Mucosa of stomach (tissue), 1 donor: ENCODE results near the gene PCDHB8.
"Not testable (repeated sequence)": the region's sequence is repeated elsewhere in the genome, so short reads cannot be mapped to it uniquely, and the experiment has no call there.

ENCODE experiments used
- H3K27me3 ChIP-seq: one replicate; pipeline ENCODE4 v1.7.0; 2013; ENCODE audit warnings: mild to moderate bottlenecking, low read length; ENCODE audit not compliant: control insufficient read depth, insufficient read depth
- H3K36me3 ChIP-seq: one replicate; pipeline ENCODE4 v1.7.0; 2013; ENCODE audit warnings: low read length; ENCODE audit not compliant: control insufficient read depth, insufficient read depth
- H3K4me1 ChIP-seq: one replicate; pipeline ENCODE4 v1.7.0; 2013; ENCODE audit warnings: mild to moderate bottlenecking, low read length; ENCODE audit not compliant: control insufficient read depth, insufficient read depth
- H3K4me3 ChIP-seq: one replicate; pipeline ENCODE4 v1.7.0; 2013; ENCODE audit warnings: low read length
- H3K9ac ChIP-seq: one replicate; pipeline ENCODE4 v1.7.0; 2013; ENCODE audit warnings: mild to moderate bottlenecking, low read length, moderate library complexity
- H3K9me3 ChIP-seq: one replicate; pipeline ENCODE4 v1.7.0; 2013; ENCODE audit warnings: mild to moderate bottlenecking, low read length, moderate library complexity; ENCODE audit not compliant: control insufficient read depth
- donor health status: Pancreatic carcinoma.

The PCDHB8 gene

DNA sequence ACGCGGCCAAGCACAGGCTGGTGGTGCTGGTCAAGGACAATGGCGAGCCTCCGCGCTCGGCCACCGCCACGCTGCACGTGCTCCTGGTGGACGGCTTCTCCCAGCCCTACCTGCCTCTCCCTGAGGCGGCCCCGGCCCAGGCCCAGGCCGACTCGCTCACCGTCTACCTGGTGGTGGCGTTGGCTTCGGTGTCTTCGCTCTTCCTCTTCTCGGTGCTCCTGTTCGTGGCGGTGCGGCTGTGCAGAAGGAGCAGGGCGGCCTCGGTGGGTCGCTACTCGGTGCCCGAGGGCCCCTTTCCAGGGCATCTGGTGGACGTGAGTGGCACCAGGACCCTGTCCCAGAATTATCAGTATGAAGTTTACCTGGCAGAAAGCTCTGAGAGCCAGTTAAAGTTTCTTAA lies 19.7 kb upstream of the PCDHB8 start:
- not testable (repeated sequence) for H3K4me3 ChIP-seq, H3K27me3 ChIP-seq, H3K9me3 ChIP-seq, H3K9ac ChIP-seq, H3K36me3 ChIP-seq, H3K4me1 ChIP-seq

DNA sequence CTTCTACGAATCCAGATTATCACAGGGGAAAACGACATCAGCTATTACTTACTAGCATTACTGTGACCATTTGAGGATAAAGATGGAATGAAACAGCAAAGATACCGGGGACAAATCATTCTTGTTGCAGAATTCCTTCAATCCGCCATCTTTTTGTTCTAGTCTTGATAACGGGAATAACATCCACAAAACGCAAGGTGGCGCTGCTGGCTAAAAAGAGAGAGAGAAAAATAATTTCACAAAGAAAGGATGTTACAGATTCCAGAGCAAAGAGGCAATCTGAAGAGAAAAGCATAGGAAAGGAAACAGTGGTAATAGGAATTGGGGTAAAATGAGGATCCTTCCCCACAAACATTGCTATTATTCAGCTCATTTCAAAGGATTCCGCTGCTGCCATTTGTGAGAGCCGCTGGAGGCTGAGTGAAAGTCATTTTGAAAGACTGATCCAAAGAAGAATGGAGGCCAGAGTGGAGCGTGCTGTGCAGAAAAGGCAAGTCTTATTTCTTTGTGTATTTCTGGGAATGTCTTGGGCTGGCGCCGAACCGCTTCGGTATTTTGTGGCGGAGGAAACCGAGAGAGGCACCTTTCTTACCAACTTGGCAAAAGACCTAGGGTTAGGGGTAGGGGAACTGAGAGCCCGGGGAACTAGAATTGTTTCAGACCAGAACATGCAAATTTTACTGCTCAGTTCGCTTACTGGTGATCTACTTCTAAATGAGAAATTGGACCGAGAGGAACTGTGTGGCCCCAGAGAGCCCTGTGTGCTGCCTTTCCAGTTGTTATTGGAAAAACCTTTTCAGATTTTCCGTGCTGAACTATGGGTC lies 5.0 kb upstream of the PCDHB8 start, which contains the start of gene PCDHB7:
Gene PCDHB7, plus strand, starts transcription at position 264 of the 824 bp plus-strand sequence. Its CDS starts 192 bp downstream, at position 456.
- H3K9ac ChIP-seq: no peak within 1 kb of the TSS
- no peaks in the 10 kb centered on the region for H3K36me3 ChIP-seq
- no peak within 1 kb of the TSS for H3K4me3 ChIP-seq
- no peaks in the 10 kb centered on the region for H3K9me3 ChIP-seq
- no peaks in the 10 kb centered on the region for H3K27me3 ChIP-seq
- no peaks in the 10 kb centered on the region for H3K4me1 ChIP-seq

DNA sequence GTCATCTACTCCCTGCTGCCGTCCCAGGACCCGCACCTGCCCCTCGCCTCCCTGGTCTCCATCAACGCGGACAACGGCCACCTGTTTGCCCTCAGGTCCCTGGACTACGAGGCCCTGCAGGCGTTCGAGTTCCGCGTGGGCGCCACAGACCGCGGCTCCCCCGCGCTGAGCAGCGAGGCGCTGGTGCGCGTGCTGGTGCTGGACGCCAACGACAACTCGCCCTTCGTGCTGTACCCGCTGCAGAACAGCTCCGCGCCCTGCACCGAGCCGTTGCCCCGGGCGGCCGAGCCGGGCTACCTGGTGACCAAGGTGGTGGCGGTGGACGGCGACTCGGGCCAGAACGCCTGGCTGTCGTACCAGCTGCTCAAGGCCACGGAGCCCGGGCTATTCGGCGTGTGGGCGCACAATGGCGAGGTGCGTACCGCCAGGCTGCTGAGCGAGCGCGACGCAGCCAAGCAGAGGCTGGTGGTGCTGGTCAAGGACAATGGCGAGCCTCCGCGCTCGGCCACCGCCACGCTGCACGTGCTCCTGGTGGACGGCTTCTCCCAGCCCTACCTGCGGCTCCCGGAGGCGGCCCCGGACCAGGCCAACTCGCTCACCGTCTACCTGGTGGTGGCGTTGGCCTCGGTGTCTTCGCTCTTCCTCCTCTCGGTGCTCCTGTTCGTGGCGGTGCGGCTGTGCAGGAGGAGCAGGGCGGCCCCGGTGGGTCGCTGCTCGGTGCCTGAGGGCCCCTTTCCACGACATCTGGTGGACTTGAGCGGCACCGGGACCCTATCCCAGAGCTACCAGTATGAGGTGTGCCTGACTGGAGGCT lies 3.1 kb upstream of the PCDHB8 start:
- H3K9ac ChIP-seq, H3K36me3 ChIP-seq, H3K27me3 ChIP-seq, H3K4me1 ChIP-seq, H3K4me3 ChIP-seq, H3K9me3 ChIP-seq: not testable (repeated sequence)

DNA sequence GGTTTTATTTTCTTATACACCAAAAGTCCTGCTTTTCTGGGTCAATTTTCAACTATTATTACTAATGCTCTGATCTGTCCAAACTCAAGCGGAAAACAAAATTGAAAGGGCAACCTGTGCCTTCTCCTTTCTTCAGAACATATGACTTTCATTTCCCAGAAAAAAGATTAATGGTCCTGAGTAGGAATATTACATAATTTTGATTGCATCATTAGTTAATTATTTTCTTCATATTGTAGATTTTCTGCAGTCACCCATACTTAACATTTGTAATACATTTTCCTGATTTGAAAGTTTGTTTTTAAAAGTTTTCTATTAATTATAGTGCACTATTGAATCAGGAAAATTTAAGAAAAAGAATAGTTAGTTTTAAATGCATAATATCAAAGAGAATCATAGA lies 1.7 kb upstream of the PCDHB8 start:
- H3K9me3 ChIP-seq: peaks cover 4% of the 10 kb centered on the region
- H3K27me3 ChIP-seq: no peaks in the 10 kb centered on the region
- H3K36me3 ChIP-seq: no peaks in the 10 kb centered on the region
- H3K4me3 ChIP-seq: no peak overlapping the region
- no peak overlapping the region for H3K9ac ChIP-seq
- H3K4me1 ChIP-seq: no peaks in the 10 kb centered on the region

DNA sequence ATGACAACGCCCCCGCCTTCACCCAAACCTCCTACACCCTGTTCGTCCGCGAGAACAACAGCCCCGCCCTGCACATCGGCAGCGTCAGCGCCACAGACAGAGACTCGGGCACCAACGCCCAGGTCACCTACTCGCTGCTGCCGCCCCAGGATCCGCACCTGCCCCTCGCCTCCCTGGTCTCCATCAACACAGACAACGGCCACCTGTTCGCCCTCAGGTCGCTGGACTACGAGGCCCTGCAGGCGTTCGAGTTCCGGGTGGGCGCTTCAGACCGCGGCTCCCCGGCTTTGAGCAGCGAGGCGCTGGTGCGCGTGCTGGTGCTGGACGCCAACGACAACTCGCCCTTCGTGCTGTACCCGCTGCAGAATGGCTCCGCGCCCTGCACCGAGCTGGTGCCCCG lies 1.8 kb downstream of the PCDHB8 start:
- H3K9ac ChIP-seq, H3K9me3 ChIP-seq, H3K4me1 ChIP-seq, H3K4me3 ChIP-seq, H3K36me3 ChIP-seq, H3K27me3 ChIP-seq: not testable (repeated sequence)

DNA sequence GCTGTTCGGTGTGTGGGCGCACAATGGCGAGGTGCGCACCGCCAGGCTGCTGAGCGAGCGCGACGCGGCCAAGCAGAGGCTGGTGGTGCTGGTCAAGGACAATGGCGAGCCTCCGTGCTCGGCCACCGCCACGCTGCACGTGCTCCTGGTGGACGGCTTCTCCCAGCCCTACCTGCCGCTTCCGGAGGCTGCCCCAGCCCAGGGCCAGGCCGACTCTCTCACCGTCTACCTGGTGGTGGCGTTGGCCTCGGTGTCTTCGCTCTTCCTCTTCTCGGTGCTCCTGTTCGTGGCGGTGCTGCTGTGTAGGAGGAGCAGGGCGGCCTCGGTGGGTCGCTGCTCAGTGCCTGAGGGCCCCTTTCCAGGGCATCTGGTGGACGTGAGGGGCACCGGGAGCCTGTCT lies 2.3 kb downstream of the PCDHB8 start:
- H3K36me3 ChIP-seq, H3K4me3 ChIP-seq, H3K4me1 ChIP-seq, H3K9me3 ChIP-seq, H3K27me3 ChIP-seq, H3K9ac ChIP-seq: not testable (repeated sequence)

DNA sequence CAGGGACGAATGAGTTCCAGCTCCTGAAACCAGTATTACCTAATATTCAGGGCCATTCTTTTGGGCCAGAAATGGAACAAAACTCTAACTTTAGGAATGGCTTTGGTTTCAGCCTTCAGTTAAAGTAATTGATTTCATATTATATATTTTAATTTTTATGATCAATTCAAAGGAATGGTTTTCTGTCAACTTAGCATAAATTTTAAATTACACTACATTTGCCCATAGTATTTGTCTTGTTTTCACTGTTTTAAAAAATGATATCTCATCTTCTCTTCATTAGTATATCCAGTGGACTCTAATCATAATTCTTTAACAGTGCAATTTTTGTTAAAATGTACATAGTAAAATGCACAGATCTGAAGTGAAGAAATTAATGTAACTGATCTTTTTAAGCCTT lies 2.7 kb downstream of the PCDHB8 start:
- no peak overlapping the region for H3K4me3 ChIP-seq
- peaks cover 4% of the 10 kb centered on the region for H3K9me3 ChIP-seq
- H3K27me3 ChIP-seq: no peaks in the 10 kb centered on the region
- no peaks in the 10 kb centered on the region for H3K36me3 ChIP-seq
- no peaks in the 10 kb centered on the region for H3K4me1 ChIP-seq
- no peak overlapping the region for H3K9ac ChIP-seq

DNA sequence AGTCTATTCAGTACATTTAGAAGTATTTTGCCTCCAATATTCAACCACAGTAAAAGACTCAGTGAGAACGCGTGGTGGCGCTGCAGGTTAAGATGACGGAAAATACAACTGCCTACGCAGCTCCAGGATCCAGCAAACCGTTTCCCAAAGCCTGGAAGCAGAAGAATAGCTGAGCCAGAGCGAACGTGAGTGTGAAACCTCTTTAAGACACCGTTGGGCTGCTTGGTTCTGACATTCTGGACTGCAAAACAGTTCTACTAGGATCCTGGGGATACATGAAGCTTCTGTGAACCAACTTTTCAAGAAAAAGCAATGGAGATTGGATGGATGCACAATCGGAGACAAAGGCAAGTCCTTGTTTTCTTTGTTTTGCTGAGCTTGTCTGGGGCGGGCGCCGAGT lies 4.7 kb downstream of the PCDHB8 start, which contains the start of gene PCDHB16:
Gene PCDHB16, plus strand, starts transcription at position 140 of the 400 bp plus-strand sequence. Its CDS starts 173 bp downstream, at position 313.
- Histone ChIP-seq H3K27me3 (no peaks in the 10 kb centered on the region), H3K36me3 (no peaks in the 10 kb centered on the region), H3K9ac (no peak within 1 kb of the TSS), H3K9me3 (peaks cover 4% of the 10 kb centered on the region), H3K4me3 (no peak within 1 kb of the TSS), H3K4me1 (no peaks in the 10 kb centered on the region)

DNA sequence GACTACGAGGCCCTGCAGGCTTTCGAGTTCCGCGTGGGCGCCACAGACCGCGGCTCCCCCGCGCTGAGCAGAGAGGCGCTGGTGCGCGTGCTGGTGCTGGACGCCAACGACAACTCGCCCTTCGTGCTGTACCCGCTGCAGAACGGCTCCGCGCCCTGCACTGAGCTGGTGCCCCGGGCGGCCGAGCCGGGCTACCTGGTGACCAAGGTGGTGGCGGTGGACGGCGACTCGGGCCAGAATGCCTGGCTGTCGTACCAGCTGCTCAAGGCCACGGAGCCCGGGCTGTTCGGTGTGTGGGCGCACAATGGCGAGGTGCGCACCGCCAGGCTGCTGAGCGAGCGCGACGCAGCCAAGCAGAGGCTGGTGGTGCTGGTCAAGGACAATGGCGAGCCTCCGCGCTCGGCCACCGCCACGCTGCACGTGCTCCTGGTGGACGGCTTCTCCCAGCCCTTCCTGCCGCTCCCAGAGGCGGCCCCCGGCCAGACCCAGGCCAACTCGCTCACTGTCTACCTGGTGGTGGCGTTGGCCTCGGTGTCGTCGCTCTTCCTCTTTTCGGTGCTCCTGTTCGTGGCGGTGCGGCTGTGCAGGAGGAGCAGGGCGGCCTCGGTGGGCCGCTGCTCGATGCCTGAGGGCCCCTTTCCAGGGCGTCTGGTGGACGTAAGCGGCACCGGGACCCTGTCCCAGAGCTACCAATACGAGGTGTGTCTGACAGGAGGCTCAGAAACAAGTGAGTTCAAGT lies 6.7 kb downstream of the PCDHB8 start:
- H3K9me3 ChIP-seq, H3K36me3 ChIP-seq, H3K4me3 ChIP-seq, H3K27me3 ChIP-seq, H3K9ac ChIP-seq, H3K4me1 ChIP-seq: not testable (repeated sequence)

DNA sequence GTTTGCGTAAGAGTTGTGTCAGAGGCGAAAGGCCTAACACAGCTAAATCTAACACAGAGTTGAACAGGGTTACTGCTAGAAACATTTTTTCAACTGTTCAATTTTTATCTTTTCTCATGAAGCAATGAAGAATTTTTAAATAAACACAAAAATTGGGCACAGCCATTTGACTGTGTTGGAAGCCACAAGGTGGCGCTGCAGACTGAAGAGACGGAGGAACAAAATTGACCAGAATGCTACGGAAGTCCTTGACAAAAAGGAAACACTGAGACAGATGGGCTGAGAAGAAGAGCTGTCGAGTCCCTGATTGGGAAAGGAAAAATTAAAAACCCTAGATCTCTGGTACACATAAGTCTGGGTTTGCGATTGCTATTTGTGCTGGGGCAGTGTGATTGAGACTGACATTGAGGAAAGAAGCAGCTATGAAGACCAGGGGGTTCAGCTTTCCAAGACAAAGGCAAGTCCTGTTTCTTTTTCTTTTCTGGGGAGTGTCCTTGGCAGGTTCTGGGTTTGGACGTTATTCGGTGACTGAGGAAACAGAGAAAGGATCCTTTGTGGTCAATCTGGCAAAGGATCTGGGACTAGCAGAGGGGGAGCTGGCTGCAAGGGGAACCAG lies 9.4 kb downstream of the PCDHB8 start, which contains the start of gene PCDHB9:
Gene PCDHB9, plus strand, starts transcription at position 265 of the 616 bp plus-strand sequence. Its CDS starts 158 bp downstream, at position 423.
- Histone ChIP-seq H3K27me3 (no peaks in the 10 kb centered on the region), H3K4me3 (no peak within 1 kb of the TSS), H3K9me3 (no peaks in the 10 kb centered on the region), H3K9ac (no peak within 1 kb of the TSS), H3K36me3 (no peaks in the 10 kb centered on the region), H3K4me1 (no peaks in the 10 kb centered on the region)

DNA sequence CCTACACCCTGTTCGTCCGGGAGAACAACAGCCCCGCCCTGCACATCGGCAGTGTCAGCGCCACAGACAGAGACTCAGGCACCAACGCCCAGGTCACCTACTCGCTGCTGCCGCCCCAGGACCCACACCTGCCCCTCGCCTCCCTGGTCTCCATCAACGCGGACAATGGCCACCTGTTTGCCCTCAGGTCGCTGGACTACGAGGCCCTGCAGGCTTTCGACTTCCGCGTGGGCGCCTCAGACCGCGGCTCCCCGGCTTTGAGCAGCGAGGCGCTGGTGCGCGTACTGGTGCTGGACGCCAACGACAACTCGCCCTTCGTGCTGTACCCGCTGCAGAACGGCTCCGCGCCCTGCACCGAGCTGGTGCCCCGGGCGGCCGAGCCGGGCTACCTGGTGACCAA lies 11.1 kb downstream of the PCDHB8 start:
- not testable (repeated sequence) for H3K4me1 ChIP-seq, H3K27me3 ChIP-seq, H3K4me3 ChIP-seq, H3K36me3 ChIP-seq, H3K9ac ChIP-seq, H3K9me3 ChIP-seq
